C4-2B (cell line): ENCODE results near the gene FAM83G.

Source experiments
- H3K27ac ChIP-seq: fragments of 450-650 bp; 2 replicates; pipeline ENCODE4 v1.5.1; 2017
- ZFX ChIP-seq: fragments of 450-650 bp; IDR thresholded peaks from 2 replicates; pipeline ENCODE4 v1.6.1; 2017
- TF ChIP-seq, protein P1 (sequence below): fragments of 450-650 bp; conservative IDR thresholded peaks from 2 replicates; pipeline ENCODE4 v1.5.1; 2017; ENCODE audit warnings: mild to moderate bottlenecking

The FAM83G gene

DNA sequence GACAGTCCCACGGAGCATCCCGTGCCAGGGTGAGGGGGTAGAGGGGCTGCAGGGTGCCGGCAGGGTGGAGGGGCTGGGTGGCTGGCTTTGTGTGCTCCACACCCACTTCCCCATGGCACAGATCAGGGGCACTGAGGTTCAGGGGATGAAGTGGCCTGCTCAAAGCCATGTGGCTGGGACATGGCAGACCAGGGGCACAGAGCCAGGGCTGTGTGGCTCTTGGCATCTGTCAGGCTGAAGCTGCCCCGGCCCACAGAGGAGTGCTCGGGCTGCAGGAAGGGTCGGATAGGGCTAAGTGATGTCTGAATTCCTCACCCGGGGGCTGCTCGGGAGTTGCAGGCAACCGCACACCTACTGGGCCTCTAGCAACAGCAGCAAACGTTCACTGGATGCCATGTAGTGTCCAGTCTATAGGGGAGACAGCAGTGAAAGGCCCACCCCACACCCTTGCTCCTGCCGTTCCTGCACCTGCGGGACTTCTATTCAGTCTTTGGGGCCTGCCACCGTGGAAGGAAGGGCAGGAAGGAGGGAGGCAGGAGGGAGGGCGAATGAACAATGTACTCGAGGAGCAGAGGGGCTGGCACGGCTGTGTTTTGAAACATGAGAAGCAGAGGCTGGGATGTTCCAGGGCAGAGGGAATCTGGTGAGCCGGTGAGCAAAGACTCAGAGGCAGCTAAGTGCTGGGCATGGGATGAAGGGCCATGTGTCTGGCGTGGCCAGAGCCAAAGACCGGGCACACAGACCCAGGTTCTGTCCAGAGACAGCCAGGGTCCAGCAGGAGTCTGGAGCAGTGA, 37.5 kb downstream of the FAM83G start:
- no peak overlapping the region for H3K27ac ChIP-seq
- no peak for TF ChIP-seq ZFX
- TF ChIP-seq, protein P1, sequence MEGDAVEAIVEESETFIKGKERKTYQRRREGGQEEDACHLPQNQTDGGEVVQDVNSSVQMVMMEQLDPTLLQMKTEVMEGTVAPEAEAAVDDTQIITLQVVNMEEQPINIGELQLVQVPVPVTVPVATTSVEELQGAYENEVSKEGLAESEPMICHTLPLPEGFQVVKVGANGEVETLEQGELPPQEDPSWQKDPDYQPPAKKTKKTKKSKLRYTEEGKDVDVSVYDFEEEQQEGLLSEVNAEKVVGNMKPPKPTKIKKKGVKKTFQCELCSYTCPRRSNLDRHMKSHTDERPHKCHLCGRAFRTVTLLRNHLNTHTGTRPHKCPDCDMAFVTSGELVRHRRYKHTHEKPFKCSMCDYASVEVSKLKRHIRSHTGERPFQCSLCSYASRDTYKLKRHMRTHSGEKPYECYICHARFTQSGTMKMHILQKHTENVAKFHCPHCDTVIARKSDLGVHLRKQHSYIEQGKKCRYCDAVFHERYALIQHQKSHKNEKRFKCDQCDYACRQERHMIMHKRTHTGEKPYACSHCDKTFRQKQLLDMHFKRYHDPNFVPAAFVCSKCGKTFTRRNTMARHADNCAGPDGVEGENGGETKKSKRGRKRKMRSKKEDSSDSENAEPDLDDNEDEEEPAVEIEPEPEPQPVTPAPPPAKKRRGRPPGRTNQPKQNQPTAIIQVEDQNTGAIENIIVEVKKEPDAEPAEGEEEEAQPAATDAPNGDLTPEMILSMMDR = no peak

DNA sequence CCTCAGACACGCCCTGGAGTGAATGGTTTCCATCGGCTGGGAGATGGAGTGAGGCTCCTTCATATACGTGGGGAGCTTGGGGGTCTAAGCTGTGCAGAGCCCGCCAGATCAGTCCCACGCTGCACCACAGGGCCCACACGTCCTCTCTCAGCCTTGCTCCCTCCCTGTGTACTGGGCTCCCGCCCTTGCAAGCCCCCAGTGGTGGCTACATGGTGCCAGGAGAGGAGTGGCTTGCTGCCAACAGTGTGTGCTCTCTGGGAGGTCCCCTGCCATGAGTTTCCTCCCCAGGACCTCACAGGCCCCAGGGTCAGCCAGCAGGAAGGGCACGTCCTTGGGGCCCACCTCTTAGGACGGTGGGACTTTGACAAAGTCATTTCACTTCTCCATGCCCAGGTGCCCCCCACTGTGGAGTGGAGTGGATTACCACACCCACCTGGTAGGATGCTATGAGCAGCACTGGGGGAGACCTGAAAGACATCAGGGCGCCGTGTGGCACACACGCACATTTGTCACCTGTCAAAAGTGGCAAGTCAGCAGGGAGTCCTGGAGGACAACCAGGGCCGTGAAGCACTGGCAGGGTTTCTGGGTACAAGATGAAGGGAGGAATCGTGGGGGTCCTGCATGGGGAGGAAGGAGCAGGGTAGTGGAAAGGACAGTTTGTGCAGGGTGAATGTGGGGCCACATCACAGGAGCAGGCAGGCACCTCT, 38.9 kb downstream of the FAM83G start:
- no peak overlapping the region for H3K27ac ChIP-seq
- no peak for TF ChIP-seq ZFX
- TF ChIP-seq, protein P1 = no peak

DNA sequence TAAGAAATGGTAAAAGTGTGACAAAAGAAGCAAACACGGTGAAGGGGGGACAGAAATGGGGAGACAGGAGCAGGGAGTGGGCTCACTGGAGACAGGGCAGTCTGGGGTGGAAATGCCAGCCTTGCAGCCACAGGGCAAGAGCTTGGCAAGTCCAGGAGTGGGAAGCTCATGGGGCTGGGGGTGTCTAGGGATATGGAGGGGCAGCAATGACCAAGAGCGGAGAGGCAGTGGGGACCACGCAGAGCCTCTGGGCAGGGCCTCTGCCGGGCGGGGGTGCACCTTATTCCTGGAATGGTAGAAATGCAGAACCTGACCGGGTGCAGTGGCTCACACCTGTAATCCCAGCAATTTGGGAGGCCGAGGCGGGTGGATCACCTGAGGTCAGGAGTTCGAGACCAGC, 40.0 kb downstream of the FAM83G start:
- no peak overlapping the region for H3K27ac ChIP-seq
- no peak for TF ChIP-seq ZFX
- TF ChIP-seq, protein P1 = no peak

DNA sequence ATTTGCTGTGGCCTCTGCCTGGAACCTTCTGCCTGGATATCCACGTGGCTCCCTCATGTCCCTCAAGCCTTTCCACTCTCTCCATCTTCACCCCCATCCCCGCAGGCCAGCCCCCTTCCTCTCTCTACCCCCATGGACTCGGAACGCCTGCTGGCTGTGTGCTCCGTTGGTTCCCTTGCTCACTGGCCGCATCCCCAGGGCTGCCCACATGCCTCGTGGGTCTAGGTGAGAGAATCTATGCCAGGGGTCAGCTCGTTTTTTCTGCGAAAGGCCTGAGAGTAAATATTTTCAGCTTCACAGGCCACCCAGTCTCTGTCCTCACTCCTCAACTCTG, 40.6 kb downstream of the FAM83G start:
- H3K27ac ChIP-seq = no peak overlapping the region
- TF ChIP-seq ZFX = no peak
- TF ChIP-seq, protein P1 = no peak

DNA sequence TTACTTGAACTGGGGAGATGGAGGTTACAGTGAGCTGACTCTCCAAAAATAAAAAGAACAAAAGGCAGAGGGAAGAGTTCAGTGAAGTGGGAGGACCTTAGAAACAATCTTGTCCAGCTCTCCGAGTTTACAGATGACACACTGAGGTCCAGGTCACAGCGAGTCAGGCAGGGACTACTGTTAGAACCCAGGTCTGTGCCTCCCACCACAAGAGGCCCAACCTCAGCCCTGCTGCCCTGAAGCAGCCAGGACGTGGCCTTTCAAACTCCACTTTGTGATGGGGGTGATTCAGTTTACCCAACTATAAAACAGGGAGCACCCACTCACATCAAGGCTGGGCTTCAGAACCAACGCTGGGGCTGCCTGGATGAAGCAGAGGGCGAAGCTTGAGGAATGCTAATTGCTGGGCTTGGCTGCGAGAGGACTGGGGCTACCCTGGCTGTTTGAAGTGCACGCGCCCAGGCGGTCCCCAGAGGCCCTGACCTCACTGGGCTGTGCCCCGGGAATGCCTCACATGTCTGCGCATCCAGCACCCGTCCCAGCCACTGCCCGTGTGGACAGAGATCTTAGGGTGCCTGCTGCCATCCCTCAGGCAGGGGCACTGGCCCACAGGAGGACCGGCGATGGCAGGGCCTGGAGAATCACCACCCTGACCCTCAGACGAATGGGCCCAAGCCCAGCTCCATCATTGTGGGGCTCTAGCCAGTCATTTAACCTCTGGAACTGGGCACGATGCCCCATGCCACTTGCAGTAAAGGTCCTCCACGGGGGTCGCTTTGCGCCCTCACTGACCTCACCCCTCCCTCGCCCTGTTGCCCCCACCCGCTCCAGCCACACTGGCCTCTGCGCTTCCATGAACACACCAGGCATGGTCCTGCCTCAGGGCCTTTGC, 41.2 kb downstream of the FAM83G start:
- no peak overlapping the region for H3K27ac ChIP-seq
- TF ChIP-seq, protein P1 = no peak
- no peak for TF ChIP-seq ZFX

DNA sequence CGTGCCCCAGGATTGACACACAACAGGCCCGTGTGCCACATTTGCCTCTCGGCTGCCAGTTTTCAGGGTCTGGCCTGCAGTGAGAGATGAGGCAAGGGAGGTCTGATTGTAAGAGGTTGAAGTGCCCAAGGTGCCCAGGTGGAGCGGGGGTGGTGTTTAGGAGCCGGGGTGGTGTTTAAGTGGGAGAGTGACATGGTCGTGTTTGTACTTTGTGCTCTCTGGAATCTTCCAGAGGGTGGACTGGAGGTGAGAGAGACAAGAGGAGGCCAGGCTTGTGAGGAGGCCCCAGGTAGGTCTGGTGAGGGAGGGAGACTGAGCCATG, 42.1 kb downstream of the FAM83G start:
- TF ChIP-seq, protein P1 = no peak
- TF ChIP-seq ZFX = no peak
- H3K27ac ChIP-seq = no peak overlapping the region
